ENCODE results near the gene KCTD16.

- TF ChIP-seq CTCF (optimal IDR thresholded peaks at IDR 0.05 in 1 of 3, IDR thresholded peaks at IDR 0.05 in 1 of 3, conservative IDR thresholded peaks at IDR 0.05 in 1 of 3; ENCODE audit: extremely low read depth in 1 of 3, insufficient read depth in 2 of 3, low read length in 3 of 3) (no peak), EZH2 (IDR thresholded peaks at IDR 0.05; ENCODE audit: low read length) (no peak)
Measured at GRCh38 chr5:144453753-144454152, 283.1 kb downstream of the KCTD16 start.
